ENCODE data around the gene ZNF813.

- TF ChIP-seq CBFB (CRISPR knock-in tag; IDR thresholded peaks at IDR 0.05): no peak
- TF ChIP-seq FOXK1 (CRISPR knock-in tag; IDR thresholded peaks at IDR 0.05; ENCODE audit: borderline replicate concordance): no peak
- TF ChIP-seq, protein P1, sequence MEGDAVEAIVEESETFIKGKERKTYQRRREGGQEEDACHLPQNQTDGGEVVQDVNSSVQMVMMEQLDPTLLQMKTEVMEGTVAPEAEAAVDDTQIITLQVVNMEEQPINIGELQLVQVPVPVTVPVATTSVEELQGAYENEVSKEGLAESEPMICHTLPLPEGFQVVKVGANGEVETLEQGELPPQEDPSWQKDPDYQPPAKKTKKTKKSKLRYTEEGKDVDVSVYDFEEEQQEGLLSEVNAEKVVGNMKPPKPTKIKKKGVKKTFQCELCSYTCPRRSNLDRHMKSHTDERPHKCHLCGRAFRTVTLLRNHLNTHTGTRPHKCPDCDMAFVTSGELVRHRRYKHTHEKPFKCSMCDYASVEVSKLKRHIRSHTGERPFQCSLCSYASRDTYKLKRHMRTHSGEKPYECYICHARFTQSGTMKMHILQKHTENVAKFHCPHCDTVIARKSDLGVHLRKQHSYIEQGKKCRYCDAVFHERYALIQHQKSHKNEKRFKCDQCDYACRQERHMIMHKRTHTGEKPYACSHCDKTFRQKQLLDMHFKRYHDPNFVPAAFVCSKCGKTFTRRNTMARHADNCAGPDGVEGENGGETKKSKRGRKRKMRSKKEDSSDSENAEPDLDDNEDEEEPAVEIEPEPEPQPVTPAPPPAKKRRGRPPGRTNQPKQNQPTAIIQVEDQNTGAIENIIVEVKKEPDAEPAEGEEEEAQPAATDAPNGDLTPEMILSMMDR (IDR thresholded peaks at IDR 0.05 in 2 of 3, conservative IDR thresholded peaks at IDR 0.05 in 1 of 3; ENCODE audit: insufficient read depth in 2 of 3, low read depth in 1 of 3, low read length in 3 of 3): no peak
- no peak for TF ChIP-seq DDX20 (tag; IDR thresholded peaks at IDR 0.05; ENCODE audit: low read depth)
- TF ChIP-seq, protein P2, sequence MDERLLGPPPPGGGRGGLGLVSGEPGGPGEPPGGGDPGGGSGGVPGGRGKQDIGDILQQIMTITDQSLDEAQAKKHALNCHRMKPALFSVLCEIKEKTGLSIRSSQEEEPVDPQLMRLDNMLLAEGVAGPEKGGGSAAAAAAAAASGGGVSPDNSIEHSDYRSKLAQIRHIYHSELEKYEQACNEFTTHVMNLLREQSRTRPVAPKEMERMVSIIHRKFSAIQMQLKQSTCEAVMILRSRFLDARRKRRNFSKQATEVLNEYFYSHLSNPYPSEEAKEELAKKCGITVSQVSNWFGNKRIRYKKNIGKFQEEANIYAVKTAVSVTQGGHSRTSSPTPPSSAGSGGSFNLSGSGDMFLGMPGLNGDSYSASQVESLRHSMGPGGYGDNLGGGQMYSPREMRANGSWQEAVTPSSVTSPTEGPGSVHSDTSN (CRISPR knock-in tag; IDR thresholded peaks at IDR 0.05; ENCODE audit: low read depth): no peak
- TF ChIP-seq, protein P2 (tag; conservative IDR thresholded peaks at IDR 0.05; ENCODE audit: low read depth): no peak
- TF ChIP-seq PCBP1 (IDR thresholded peaks at IDR 0.05; ENCODE audit: low read depth, low read length, poor library complexity, severe bottlenecking): no peak
- TF ChIP-seq MAFK (IDR thresholded peaks at IDR 0.05; ENCODE audit: low read length): no peak
- TF ChIP-seq ZBTB7A (IDR thresholded peaks at IDR 0.05; ENCODE audit: borderline replicate concordance, control insufficient read depth, low read depth, low read length): no peak
- TF ChIP-seq, protein P3, sequence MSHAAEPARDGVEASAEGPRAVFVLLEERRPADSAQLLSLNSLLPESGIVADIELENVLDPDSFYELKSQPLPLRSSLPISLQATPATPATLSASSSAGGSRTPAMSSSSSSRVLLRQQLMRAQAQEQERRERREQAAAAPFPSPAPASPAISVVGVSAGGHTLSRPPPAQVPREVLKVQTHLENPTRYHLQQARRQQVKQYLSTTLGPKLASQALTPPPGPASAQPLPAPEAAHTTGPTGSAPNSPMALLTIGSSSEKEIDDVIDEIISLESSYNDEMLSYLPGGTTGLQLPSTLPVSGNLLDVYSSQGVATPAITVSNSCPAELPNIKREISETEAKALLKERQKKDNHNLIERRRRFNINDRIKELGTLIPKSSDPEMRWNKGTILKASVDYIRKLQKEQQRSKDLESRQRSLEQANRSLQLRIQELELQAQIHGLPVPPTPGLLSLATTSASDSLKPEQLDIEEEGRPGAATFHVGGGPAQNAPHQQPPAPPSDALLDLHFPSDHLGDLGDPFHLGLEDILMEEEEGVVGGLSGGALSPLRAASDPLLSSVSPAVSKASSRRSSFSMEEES (CRISPR knock-in tag; IDR thresholded peaks at IDR 0.05): no peak
Observed at GRCh38 chr19:53471916-53472315, 4.4 kb downstream of the ZNF813 start.

All from K562 (cell line).